Osteocyte (in vitro differentiated cells): Measurements from ENCODE around the gene MYH13. TPM values are rescaled to one million over a fixed set of nuclear protein-coding genes. Genes with fewer than 3 reads are reported as not detected.

Source experiments
- total RNA-seq: library from RNA; stranded (reverse); gene quantifications from 2 replicates; pipeline ENCODE4 v1.2.1, GENCODE V29; 2021

The MYH13 gene
- total RNA-seq, 1 donor from 2014 or later: not detected

Other genes with a start within 250 kb of the MYH13 start
- gene GAS7, start 174.4 kb downstream of the MYH13 start, total RNA-seq: 18.1 and 18.4 TPM in 2 replicates
- not detected in 2 replicates for gene MYH8, start 48.9 kb upstream of the MYH13 start, total RNA-seq
- gene MYH4, start 96.6 kb upstream of the MYH13 start, total RNA-seq: not detected in 2 replicates
- not detected in 2 replicates for gene MYH1, start 145.5 kb upstream of the MYH13 start, total RNA-seq
- gene MYH2, start 176.7 kb upstream of the MYH13 start, total RNA-seq: not detected in 2 replicates